Breast epithelium (tissue), 4 donors: ENCODE data around the gene MAOA. TPM values are rescaled to one million over a fixed set of nuclear protein-coding genes. Genes with fewer than 3 reads are reported as not detected.

Experiments
- DNase-seq, 2 donors: peaks; one replicate each; pipeline ENCODE4 v3.0.0-alpha.2; 2019; ENCODE audit warnings: low spot score in 2 of 2
- H3K27ac ChIP-seq, 2 donors: fragments of 200-600 bp; sonication (generic) in 1 of 2; one replicate each; pipeline ENCODE4 v1.5.1; 2016 to 2019; ENCODE audit warnings: mild to moderate bottlenecking in 1 of 2
- H3K27me3 ChIP-seq, 2 donors: fragments of 200-600 bp; sonication (generic) in 1 of 2; one replicate each; pipeline versions ENCODE4 v1.5.1 to v1.6.0; 2017 to 2019; ENCODE audit warnings: control low read depth in 1 of 2, mild to moderate bottlenecking in 1 of 2
- H3K36me3 ChIP-seq: fragments of 200-600 bp; one replicate; pipeline ENCODE4 v1.5.1; 2019
- H3K4me1 ChIP-seq, 2 donors: fragments of 200-600 bp; sonication (generic); one replicate each; pipeline ENCODE4 v1.5.1; 2016 to 2019; ENCODE audit warnings: control low read depth in 1 of 2
- H3K4me3 ChIP-seq, 3 donors: fragments of 200-600 bp; sonication (generic); 1 replicate in 2 of 3; 2 replicates in 1 of 3; pipeline ENCODE4 v1.5.1; 2016 to 2019; ENCODE audit warnings: mild to moderate bottlenecking in 3 of 3, moderate library complexity in 2 of 3
- H3K9me3 ChIP-seq, 2 donors: fragments of 200-600 bp; sonication (generic) in 1 of 2; one replicate each; pipeline ENCODE4 v1.5.1; 2016 to 2019; ENCODE audit warnings: control low read depth in 1 of 2
- POLR2A ChIP-seq: fragments of 450-650 bp; IDR thresholded peaks from one replicate; pipeline ENCODE4 v1.6.1; 2016; ENCODE audit warnings: antibody characterized with exemption, mild to moderate bottlenecking, moderate library complexity
- POLR2AphosphoS5 ChIP-seq, 3 donors: sonication (generic); formaldehyde crosslinking; IDR thresholded peaks; one replicate each; pipeline ENCODE4 v1.6.1; 2017; ENCODE audit warnings: antibody characterized with exemption in 3 of 3
- intact Hi-C: fragments of 100-400 bp; cut with DNase I; formaldehyde crosslinking; loops from one replicate; pipeline ENCODE4 v1.15.1; 2023; ENCODE audit warnings: low total_unique reads
- total RNA-seq, 3 donors: library from RNA; depleted of rRNA; stranded (reverse); fragments of >200 nt; gene quantifications; one replicate each; pipeline ENCODE4 v1.1.0, GENCODE V29; 2016
- TF ChIP-seq, protein P1 (sequence below), 3 donors: fragments of 450-650 bp; IDR thresholded peaks; one replicate each; pipeline ENCODE4 v1.5.1; 2016 to 2017; ENCODE audit warnings: antibody characterized with exemption in 3 of 3, mild to moderate bottlenecking in 3 of 3, moderate library complexity in 3 of 3

The MAOA gene
- total RNA-seq, 3 donors from 2014 or later: 124 to 558 (median 128) TPM

DNA sequence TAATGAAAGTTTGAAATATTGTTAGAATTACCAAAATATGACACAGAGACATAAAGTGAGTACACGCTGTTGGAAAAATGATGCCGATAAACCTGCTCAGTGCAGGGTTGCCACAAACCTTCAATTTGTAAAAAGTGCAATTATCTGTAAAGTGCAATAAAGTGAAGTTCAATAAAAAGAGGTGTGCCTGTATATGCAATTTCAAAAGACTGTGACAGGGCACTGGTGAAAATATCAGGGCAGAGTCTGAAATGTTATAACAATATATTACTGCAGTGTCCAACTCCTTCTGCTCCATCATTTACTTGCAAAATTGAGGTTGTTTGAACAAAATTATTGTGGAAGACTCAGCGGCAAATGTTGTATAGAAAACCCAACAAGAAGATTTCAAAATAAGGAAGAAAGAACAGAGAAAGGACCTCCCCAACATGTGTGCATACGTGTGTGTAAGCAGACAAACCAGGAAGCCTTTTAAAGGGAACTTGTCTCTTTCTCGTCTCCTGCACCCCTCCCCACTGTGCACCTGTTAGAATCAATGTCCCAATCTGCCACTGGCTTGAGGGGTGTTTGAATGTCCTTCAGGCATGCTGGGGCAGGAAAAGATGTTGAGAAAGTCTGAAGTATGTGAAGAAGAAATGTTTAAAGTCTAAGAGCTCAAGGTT, 130.0 kb downstream of the MAOA start:
- peaks cover 0 to 3% of the 10 kb centered on the region in 2 donors for H3K9me3 ChIP-seq
- H3K36me3 ChIP-seq: no peaks in the 10 kb centered on the region
- peaks cover 0 to 9% of the 10 kb centered on the region in 2 donors for H3K27me3 ChIP-seq
- intact Hi-C loops: no loop called here
- H3K4me3 ChIP-seq: no peak overlapping the region
- H3K4me1 ChIP-seq: no peaks in the 10 kb centered on the region
- DNase-seq: no peak
- TF ChIP-seq POLR2A: no peak
- TF ChIP-seq, protein P1, sequence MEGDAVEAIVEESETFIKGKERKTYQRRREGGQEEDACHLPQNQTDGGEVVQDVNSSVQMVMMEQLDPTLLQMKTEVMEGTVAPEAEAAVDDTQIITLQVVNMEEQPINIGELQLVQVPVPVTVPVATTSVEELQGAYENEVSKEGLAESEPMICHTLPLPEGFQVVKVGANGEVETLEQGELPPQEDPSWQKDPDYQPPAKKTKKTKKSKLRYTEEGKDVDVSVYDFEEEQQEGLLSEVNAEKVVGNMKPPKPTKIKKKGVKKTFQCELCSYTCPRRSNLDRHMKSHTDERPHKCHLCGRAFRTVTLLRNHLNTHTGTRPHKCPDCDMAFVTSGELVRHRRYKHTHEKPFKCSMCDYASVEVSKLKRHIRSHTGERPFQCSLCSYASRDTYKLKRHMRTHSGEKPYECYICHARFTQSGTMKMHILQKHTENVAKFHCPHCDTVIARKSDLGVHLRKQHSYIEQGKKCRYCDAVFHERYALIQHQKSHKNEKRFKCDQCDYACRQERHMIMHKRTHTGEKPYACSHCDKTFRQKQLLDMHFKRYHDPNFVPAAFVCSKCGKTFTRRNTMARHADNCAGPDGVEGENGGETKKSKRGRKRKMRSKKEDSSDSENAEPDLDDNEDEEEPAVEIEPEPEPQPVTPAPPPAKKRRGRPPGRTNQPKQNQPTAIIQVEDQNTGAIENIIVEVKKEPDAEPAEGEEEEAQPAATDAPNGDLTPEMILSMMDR (IDR thresholded peaks at IDR 0.05): no peak
- TF ChIP-seq POLR2AphosphoS5 (IDR thresholded peaks at IDR 0.05): no peak
- no peak overlapping the region for H3K27ac ChIP-seq

Other genes with a start within 250 kb of the MAOA start
- gene MAOB, start 226.2 kb downstream of the MAOA start, total RNA-seq: 10 to 100 TPM; 42.0 to 46.0 (median 43.7) TPM